NCI-H446 treated with DMSO at 0.1 percent for 48 hours (cell line): ENCODE data around the gene CST6.

ENCODE experiments used
- DNase-seq: peaks from one replicate; lab custom pipeline; 2025; lab: John Stamatoyannopoulos, UW

Gene CST6

GRCh38 chr11:66011785-66012303 lies at the start of gene CST6:
Gene CST6 (plus strand): TSS chr11:66012008. CDS start chr11:66012045, 37 bp downstream.
- no peak for DNase-seq

GRCh38 chr11:65962141-65962564 lies 49.7 kb upstream of the CST6 start:
- no peak for DNase-seq

- DNase-seq = no peak
These were observed 46.9 kb upstream of the CST6 start for GRCh38 chr11:65964906-65965305.

DNA sequence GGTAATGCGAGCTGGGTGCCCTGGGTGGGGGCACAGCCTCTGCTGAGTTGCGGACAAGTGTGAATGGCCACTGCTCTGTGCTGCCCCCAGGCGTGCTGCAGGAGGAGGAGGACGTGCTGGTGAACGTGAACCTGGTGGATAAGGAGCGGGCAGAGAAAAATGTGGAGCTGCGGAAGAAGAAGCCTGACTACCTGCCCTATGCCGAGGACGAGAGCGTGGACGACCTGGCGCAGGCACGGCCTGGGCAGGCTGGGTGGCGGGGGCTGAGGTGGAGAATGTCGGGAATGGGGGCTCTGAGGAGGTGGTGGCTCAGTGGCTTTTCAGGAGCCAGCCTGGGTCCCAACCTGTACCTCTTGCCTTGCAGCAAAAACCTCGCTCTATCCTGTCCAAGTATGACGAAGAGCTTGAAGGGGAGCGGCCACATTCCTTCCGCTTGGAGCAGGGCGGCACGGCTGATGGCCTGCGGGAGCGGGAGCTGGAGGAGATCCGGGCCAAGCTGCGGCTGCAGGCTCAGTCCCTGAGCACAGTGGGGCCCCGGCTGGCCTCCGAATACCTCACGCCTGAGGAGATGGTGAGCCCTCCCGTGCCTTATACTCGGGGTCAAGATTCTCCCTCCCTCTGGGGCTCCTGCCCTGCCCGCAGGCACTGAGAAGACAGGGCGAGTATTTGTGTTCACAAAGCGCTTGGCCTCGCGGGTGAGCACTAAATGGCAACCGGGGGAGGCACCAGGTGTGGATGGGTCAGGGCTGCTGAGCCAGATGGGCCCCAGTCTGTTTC lies 45.6 kb upstream of the CST6 start:
- no peak for DNase-seq

GRCh38 chr11:65967329-65967934 lies 44.4 kb upstream of the CST6 start:
- no peak for DNase-seq

- no peak for DNase-seq
These were observed 43.0 kb upstream of the CST6 start for GRCh38 chr11:65968600-65969482.

DNA sequence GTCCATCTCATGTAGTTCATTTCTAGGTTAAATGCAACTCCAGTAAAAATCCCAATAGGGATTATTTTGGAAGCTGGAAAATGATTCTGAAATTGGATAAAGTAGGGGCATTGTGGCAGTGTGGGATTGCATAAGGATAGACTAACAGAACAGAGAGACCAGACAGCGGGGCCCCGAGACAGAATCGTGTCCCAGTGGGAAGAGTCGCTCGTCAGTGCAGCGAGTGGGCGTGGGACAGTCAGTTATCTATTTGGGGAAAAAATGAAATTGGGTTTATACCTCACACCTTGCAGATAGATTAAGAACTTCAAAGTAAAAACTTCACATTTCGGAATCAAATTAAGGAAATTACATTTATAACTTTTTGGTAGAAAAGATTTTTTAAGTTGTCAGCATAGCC lies 39.7 kb upstream of the CST6 start:
- DNase-seq = no peak

GRCh38 chr11:65973439-65974110 lies 38.2 kb upstream of the CST6 start:
- no peak for DNase-seq

- DNase-seq = no peak
These were observed 36.0 kb upstream of the CST6 start for GRCh38 chr11:65975771-65976170.

DNA sequence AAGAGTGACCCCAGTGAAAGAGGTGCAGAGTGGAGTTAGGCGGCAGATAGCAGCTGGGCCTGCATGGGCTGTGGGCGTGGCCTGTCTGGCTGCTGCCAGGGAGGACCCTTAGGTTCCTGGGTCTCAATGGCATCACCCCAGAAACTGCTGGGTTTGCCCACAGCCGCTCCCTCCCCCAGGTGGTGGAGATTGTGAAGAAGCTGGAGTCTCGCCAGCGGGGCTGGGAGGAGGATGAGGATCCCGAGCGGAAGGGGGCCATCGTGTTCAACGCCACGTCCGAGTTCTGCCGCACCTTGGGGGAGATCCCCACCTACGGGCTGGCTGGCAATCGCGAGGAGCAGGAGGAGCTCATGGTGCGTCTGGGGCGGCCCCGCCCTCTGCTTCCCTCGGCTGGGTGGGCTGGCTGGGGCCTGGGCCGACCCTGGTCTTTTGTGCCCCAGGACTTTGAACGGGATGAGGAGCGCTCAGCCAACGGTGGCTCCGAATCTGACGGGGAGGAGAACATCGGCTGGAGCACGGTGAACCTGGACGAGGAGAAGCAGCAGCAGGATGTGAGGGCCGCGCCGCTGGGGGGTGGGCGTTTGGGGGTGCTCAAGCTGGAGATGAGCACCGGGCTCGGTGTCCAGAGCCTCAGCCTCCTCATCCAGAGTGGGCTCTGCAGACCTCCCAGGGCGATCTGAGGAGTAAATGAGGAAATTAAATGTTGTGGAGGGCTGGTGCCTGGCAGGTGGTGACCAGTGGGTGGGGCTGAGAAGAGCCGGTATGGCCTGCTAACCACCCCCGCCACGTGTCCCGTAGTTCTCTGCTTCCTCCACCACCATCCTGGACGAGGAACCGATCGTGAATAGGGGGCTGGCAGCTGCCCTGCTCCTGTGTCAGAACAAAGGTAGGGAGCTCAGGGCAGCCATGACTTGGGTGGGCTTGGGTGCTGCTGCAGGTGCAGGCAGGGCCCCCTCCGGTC lies 35.3 kb upstream of the CST6 start:
- DNase-seq = no peak

DNA sequence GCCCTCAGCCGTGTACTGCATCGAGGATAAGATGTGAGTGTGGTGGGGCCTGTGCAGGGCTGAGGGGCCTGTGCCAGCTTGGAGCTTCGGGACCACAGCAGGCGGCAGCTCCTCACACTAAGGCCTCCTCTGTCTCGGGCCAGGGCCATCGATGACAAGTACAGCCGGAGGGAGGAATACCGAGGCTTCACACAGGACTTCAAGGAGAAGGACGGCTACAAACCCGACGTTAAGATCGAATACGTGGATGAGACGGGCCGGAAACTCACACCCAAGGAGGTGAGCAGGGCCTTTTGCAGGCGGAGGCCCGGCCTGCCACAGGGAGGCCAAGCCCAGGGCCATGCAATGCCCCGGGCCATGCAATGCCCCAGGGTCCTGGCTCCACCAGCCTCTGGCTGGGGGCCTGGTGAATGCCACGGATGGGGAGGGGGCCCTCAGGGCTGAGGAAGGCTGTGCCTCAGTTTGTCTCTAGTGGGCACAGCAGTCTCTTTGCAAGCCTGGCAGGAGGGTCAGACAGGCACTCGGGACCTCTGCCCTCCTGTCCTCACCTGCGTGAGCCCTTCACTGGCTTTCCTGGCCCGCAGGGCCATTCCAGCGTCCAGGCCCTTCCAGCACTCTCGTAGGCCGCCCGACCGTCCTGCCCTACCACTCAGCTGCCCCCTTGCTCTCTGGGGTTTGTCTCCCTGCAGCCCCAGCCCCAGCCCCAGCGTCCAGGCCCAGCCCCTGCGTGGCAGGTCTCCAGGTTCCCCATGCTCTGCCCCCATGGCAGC lies 34.0 kb upstream of the CST6 start:
- no peak for DNase-seq

GRCh38 chr11:65978391-65979238 lies 33.2 kb upstream of the CST6 start:
- DNase-seq = no peak

- no peak for DNase-seq
These were observed 32.5 kb upstream of the CST6 start for GRCh38 chr11:65979261-65979759.

GRCh38 chr11:65981101-65981740 lies 30.6 kb upstream of the CST6 start:
- DNase-seq = no peak

DNA sequence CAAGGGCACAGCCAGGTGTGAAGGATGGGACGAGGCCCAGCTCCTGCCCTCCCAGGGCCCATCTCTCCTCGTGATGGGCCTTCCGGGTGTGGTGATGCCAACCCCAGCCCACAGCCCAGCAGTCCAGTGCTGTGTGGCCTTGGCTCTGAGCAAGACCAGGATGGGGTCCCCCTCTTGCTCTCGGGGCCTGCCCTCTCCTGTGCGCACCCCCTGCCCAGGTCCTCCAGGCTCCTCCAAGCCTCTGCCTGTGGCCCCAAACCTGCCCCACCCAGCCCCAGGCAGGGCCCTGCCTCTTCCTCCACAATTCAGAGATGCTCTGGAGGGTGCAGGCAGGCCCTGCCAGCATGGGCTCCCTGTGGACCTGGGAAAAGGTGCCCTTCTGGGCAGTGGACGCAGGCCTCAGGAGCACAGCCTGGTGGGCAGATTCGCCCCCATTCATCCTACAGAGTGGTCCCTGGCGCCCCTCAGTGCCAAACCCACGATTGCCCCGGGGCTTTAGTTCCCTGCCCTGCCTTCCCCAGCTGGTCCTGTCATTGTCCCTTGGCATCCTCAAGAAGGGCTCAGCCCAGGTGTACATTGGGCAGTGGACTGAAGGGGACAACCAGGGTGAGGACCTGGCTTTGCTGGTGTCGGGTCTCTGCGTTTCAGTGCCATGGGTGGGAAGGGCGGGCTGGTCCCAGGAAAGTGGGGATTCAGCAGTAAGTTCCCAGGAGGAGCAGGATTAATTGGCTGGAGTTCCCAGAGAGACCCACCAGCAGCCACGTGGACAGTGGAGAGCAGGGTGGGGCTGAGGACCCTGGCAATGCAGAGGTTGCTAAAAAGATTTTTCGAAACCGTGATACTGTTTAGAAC lies 29.6 kb upstream of the CST6 start:
- no peak for DNase-seq

DNA sequence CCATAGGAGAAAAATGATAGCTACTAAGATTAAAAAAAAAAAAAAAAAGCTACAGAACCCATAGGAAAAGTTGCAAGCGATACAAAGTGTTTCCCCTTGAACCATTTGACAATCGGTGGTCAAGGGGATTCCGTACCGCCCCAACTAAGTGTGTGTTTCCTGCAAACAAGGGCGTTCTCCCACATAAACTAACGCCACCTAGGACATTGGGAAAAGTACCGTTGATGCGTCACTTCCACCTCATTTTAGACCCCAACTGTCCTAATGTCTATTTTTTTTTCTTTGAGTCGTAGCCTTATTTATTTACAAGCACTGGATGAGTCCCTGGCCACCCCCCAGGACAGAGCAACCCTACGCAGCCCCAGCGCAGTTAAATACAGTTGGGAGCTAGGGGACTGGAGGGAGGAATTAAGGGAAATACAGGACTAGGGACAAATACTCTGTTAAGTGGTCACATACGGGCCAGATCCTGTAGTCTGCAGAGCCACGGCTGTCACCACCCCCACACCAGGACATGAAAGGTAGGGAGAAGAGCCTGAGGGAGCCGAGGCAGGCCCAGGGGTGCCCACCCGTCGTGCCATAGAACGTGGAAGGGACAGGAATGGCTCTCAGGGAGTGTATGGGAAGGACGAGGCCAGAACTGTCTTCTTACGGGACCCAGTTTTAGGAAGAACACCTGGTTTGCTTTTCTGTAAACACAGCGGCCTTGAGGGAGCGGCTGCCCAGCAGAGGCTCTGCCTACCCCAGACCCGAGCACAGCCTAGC lies 28.8 kb upstream of the CST6 start:
- DNase-seq = no peak

GRCh38 chr11:65983589-65983987 lies 28.2 kb upstream of the CST6 start:
- no peak for DNase-seq
